NCI-H524 treated with DMSO at 0.1 percent for 48 hours (cell line): Measurements from ENCODE around the gene OMA1.

Experiments
- DNase-seq: peaks from one replicate; lab custom pipeline; 2025; lab: John Stamatoyannopoulos, UW

OMA1 gene

DNA sequence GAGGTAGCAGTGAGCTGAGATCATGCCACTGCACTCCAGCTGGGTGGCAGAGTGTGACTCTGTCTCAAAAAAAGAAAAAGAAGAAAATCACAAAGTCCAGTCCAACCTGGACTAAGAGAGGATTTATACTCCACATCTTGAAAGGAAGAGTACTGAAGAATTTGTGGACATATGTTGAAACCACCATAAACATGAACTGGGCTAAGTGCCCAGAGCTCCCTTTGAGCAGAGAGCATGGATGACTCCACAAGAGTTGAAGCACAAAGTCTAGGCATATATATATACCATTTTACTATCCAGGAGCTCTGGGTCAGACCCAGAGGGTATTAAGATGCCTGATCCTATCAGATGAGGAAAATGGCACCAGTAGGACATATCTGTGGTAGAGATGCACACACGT, 86.6 kb downstream of the OMA1 start:
- DNase-seq: no peak

DNA sequence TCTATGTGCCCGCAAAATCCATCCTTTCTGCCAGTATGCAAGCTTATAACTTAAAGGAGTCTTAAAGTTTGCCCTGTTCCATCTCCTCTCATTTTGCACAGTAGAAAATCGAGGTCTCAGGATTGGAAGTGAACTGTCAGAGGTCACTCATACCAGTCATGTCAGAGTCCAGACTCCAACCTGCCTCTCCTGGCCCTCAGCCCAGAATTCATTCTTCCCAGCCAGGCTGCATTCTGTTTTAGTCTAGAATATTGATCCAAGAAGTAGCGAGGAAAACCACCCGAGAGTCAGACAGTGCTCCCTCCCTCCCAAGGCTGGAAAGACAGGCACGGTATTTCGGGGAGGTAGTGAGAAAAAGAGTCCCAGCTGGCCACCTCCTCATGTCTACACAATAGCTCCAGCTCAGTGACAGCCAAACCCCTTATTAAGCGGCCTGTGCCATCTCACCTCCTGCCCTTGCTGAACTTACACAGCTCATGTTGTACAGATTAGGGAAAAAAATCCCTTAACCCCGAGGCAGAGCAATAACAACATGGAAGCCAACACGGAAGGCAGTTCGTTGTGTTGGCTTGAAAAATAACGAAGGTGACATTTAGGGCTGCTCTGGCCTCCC, 89.4 kb downstream of the OMA1 start:
- no peak for DNase-seq

DNA sequence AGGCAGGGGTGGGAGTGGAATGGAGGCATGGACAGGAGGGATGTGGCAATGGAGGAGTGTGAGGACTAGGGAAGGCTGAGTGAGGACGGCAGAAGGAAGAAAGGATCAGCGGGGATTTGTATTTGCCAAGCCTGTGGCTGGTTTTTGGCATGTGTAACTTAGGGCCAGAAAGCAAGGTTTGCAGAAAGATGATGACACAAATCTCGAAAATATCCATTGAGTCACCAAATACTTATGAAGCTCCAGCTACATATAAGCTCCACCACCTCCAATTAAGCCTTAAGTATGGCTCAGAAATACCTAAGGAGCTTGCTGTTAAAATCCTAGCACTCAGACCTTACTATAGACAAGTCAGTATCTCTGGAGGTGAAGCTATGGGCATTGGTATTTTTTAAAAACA, 90.1 kb downstream of the OMA1 start:
- DNase-seq: no peak

DNA sequence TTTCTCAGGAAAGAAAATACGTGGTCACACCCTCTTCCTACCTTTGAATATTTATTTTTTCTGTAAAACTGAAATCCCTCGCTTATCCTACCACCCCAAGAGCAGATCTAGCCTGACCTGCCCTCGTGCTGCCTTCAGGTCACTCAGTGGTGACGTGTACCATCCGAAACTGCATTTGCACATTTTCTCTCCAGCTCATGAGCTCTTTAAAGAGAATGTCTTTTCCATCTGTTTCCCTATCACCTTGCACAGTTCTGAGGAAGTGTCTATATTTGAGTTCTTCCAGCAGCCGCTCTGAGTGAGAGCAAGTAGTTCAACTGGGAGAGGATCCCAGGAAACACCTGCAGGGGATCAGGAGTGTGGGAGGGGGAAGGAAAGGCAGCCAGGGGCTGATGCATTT, 91.7 kb downstream of the OMA1 start:
- no peak for DNase-seq

DNA sequence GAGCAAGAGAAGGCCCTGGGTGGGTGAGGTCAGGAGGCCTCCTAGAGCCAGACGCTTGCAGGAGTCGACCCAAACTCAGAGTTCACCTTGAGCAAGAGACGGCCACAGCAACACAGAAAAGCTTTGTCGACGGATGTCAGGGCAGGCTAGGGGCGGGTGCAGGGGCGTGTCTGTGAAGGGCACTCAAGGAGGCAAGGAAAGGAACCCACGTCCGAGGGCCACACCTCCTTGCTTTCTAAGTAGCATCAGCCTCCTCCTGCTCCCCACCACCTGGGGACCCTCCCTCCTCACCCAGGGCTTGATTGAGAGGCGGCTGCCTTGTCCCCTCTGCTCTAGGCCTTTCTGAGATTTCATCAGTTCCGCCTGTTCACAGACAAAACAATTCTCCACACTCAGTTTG, 92.1 kb downstream of the OMA1 start:
- DNase-seq: no peak

DNA sequence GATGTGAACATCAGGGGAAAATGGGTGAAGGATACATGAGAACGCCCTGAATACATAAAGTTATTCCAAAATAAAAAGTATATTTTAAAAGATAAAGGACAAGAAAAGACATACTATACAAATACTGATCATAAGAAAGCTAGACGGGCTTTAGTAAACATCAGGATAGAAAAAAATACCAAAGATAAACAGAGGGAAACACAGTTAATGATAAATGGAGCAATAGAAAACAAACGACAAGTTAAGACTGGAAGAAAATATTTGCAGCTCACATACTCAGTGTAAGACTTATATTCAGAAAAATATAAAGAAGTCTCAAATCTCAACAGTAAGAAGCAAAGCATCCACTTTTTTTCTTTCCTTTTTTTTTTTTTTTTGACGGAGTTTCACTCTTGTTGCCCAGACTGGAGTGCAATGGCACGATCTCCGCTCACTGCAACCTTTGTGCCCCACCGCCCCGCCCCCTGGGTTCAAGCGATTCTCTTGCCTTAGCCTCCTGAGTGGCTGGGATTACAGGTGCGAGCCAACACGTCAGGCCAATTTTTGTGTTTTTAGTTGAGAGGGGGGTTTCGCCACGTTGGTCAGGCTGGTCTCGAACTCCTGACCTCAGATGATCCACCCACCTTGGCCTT, 94.8 kb downstream of the OMA1 start:
- DNase-seq: no peak

DNA sequence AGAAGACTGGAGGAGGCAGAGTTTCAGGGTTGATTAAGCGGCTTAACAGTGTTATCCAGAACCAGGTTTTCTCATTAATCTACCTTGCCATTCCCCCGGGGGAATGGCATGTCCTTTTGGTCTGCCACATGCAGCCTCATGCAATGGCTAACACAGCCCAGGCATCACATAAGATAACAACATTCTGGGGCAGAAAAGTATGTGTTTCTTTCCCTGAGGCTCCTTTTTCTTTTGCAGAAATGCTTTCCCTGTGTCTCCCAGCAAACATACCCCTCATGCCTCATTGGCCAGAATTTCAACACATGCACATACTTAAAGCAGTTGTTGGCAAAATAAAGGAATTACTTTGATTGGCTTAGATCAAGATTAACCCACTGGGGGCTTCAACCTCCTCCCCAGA, 98.6 kb downstream of the OMA1 start:
- no peak for DNase-seq

DNA sequence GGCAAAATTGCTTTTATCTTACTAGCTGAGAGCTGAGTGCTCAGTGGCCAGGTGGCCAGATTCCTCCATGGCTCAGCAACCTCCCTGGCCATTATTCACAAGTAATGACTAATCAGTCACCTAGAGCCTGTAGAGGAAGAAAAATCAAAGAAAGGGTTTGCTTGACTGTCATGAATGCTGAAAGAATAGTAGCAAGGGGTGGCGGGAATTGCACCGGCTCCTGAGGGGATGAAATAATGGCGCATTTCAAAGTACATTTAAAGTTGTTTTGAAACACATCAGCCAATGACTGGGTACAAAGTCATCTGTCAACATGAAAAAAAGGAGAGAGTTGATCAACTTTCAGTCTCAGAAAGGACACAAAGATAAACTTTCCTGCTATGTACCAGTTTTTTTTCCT, 99.5 kb downstream of the OMA1 start:
- no peak for DNase-seq

DNA sequence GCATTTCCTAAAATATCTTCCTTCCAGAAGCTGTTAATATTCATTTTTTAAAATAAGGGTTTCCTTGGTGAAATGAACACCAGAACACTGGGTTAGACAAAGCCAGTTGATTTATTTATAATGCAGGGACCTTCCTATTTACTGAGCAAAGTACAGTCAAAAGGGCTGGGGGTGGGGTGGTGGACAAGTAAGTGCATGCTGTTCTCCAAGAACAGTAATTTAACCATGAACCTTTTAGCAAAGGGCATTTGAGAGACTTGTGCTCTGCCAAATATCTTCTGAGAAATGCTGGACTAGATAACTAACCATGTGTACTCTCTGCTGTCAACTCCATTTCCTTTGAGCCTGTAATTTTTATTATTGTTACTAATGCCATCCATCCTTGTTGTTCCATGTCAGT, 100.2 kb downstream of the OMA1 start:
- DNase-seq: no peak

DNA sequence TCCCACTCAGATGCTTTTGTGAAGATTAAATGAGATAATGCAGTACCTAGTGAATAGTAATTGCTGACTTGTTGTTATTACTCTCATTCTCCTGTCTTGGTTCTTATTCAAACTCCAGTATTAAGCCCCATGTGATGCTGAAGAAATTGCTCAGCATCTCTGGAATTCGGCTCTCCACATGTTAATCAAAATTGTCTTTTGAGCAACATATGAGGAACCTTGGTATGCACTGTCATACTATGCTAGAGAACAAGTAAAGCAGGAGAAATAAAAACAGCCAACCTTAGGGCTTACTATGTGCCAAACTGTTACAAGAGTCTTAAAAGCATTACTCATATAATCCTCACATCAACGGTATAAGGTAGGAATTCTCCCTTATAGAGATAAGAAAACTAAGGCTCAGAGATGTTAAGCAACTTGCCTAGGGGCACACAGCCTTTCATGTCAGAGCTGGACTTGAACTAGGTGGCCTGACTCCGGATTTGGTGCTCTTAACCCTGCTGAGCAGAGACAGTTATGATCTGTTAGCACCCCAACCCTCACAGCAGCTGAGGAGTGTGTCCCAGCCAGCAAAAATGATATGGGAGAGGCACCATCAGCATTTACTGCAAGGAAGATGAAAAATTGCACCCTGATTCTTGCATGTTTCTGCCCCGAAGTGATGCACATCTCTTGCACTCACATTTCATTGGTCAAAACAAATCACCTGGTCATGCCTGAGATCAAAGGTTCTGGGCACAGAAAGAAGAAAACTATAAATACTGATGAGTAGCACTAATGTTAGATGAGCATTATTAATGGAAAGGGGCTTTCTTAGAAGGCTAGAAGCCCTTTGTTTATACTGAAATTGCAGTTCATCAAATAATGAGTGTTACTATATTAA, 102.3 kb downstream of the OMA1 start:
- no peak for DNase-seq

DNA sequence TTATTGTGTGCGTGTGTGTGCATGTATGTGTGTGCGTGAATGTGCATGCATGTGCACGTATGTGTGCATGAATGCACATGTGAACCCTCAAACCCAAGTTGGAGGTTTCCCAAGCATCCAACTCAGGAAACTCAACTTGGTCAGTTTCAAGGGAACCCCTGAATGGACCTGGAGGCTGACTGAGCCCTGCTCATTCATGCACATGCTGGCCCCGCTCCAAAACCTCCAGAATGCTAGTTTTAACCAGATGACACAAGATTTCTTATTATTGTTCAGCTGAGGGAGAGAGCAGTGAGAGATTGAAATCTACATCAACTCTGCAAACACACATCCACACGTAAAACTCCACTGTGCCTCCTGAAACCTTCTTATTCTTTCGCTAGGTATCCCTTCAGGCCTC, 104.4 kb downstream of the OMA1 start:
- no peak for DNase-seq

DNA sequence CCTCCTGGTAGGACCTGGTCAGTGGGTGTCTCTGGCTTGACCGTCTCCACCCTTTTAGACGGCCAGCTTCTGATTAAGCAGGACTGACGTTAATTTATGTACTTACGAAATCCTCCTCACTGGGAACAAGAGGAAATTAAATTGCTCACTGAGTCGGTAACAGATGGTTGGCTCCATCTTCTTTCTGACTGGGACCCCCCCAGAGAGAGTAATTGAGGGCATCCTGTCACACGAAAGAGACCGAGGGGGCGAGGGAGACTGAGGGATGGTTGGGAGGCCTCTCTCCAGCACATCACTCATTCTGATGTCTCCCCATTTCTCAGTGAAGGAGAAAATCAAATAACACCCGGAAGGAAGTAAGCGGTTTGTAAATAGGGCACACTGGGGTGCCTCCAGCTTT, 104.8 kb downstream of the OMA1 start:
- DNase-seq: no peak

DNA sequence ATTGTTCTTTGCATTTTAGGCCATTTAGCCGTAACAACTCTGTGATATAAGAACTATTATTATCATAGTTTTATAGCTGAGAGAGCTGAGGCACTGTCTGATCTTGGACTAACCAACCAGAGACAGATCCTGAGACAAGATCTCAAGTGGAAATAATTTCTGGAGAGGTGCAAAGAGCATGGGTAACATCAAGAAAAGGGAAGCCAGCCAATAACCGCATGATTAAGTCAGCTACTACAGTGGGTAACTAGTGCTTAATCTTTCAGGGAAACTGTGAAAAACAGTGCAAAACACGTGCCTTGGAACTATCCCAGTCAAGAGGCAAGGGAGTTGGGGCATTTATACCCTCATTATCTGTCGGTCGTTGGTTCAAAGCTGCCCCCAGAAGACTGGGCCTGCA, 105.8 kb downstream of the OMA1 start:
- no peak for DNase-seq

DNA sequence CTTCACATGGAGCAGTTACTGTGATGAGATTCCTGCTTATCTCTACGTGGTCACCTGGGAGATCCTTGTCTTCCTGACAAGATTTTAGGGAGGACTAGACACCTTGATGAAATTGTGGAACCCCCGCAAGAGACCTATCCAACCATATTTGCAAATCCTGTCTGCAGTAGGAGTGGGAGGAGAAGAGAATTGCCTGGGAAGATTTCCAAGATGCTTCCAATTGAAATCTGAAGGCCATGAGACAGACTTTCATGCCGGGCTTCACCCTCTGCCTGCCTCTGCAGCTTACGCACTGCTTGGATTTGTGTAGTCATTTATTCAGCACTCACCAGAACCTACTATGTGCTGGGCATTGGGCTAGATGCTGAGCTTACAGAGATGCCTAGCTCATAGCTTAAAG, 106.6 kb downstream of the OMA1 start:
- DNase-seq: no peak

DNA sequence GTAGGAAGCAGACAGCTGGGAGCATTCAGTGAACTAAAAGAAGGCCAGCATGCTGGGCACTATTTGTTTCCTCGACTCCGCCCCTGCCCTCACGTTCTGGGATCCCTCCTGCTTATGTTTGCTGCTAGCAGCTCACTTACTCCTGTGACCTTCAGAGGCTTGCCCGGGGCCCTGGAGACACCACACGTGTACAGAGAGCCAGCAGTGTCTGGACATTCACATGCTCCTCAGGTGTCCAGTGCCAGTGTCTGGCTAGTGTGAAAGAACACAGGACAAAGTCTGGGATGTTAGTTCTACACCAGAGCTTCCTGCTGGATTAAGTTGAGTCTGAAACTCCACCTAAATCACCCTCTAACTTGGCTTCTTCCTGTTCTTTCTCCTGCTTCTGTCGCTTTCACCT, 108.1 kb downstream of the OMA1 start:
- no peak for DNase-seq

DNA sequence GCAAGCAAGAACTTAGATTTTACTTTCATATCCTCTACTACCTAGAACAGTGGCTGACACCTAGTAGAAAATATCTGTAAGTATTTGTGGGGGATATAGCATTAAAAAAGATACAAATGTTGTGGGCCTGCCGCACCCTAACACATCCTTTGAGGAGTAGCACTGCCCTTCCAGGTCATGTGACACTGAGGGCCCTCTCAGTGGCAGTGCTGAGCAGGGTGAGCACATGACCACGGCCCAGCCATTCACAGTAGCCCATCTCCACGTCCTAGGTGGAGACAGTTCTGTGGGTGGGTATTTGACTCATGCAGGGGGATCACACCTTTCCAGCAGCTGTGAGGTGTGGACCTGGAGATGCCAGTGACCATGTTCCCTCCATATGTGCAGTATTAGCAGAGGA, 108.9 kb downstream of the OMA1 start:
- DNase-seq: no peak

DNA sequence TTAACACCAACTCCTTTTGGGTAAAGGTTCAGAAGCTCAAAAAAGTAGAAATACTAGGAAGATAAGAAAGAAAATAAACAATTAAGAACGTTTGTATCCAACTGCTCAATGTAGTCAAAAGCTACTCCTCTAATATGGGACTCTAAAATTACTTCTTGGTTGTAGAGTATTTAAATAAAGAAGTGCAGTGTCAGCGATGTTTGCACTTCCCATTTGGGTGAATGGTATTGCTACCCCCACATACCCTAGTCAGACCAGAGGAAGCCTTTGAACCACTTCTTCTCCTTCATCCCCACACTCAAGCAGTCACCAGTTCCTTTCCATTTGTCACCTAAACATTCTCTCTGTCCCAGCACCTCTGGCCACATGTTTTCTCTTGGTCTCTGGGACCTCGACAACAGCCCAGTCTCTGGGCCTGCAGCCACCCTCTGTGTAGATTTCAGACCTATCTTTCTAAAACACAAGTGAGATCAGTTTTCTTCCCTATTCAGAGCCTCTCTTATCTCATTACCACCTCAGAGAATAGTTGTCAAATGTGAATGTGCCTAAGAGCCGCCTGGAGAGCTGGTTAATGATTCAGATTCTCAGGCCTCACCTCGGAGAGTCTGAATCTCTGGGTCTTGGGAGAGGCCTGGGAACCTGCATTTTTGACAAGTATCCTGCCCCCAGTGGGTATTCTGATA, 109.8 kb downstream of the OMA1 start:
- no peak for DNase-seq

DNA sequence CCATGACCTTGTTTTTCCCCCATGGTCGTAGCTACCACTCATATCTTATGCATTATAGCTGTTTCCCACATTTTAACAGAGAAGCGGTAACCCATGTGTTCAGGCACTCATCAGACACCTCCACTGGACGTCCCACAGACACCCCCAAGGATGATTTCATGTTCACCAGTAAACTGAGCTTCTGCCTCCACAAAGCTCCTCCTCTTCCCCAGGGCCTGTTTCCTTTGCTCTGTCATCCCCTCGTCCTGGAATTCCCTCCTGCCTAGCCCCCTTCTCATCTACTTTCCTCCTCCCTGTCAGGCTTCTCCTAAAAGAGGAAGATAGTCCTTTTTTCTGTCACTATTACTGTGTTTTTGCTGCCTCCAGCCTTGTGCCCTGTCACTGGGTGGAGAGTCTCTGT, 111.2 kb downstream of the OMA1 start:
- no peak for DNase-seq

DNA sequence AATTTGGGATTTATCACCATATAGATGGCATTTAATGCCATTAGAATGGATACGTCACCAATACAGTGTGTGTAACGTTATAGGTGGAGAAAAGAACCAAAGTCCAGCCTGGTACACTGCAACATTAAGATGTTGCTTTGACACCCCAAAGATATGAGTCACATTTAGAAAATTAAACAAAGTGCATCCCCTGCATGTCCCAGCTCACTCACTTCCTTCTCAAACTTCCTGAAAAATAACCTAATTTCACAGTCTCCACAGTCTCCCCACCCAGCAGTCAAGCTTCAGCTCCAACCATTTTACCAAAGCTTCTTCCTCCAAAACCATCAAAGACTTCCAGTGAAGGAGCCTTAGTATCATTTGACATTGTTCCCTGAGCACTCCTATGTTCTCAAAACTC, 111.9 kb downstream of the OMA1 start:
- no peak for DNase-seq

DNA sequence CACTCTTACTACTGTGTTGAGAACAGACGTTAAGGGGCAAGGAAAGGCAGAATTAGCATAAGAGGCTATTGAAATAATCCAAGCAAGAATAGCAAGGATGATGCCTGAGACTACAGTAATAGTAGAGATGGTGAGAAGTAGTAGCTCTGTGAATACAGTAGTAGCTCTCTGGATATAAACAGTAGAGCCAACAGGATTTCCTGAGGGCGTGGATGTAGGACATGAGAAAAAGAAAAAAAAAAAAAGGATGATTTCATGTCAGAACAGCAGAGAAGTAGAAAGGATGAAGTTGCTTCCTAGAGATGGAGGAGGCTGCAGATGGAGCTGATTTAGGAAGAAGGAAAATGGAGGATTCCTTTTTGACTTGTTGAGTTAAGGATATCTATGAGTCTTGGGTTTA, 112.3 kb downstream of the OMA1 start:
- no peak for DNase-seq

DNA sequence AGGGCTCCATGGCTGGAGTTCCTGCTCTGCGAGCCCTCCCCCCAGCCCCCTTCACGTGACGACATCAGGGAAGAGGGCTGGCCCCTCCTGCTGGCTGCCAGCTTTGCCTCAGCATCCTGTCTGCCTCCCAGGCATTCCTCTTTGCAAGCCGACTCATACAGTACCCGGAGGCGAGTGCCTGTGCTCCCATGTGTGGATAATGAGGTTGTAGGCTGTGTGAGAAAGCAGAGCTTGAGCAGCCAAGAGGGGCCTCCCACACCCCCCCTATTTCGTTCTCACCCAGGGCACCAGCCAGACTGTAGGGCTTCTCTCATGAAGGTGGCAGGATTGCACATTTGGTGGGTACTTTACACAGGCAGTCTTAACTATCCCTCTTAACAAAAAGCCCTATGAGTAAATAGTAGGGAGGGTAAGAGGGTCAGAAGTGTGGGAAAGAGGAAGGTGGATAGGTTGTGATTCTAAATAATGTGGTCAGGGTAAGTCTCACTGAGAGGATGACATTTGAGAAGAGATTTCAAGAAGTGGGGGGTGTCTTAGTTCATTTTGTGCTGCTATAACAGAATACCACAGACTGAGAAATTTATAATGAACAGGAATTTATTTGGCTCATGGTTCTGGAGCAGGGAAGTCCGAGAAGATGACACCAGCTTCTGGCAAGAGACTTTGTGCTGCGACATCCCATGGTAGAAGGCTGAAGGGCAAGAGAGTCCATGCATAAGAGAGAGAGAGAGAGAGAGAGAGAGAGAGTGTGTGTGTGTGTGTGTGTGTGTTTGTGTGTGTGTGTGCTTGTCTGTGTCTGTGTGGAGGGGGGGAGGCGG, 113.5 kb downstream of the OMA1 start:
- no peak for DNase-seq
